ENCODE data around the gene TEX44.

- TF ChIP-seq REST (tag by site-specific recombination; IDR thresholded peaks at IDR 0.05), result no peak
- TF ChIP-seq ZNF449 (tag by site-specific recombination; IDR thresholded peaks at IDR 0.05), result no peak
- no peak for TF ChIP-seq ZNF707 (tag by site-specific recombination; IDR thresholded peaks at IDR 0.05)
- no peak for TF ChIP-seq CTCF (tag by site-specific recombination; IDR thresholded peaks at IDR 0.05)
Observed at GRCh38 chr2:231634412-231634811, 41.7 kb downstream of the TEX44 start.
